Erythroblast (primary cell): ENCODE measurements around the gene SHANK3.

Experiments used
- DNase-seq, 2 experiments: peaks; one replicate each; lab custom pipeline; 2025; lab: John Stamatoyannopoulos, UW
- GATA1 ChIP-seq: IDR thresholded peaks from 2 replicates; pipeline ENCODE4 v1.6.1; 2011; ENCODE audit warnings: low read depth, mild to moderate bottlenecking, control low read depth, low read length, moderate library complexity
- POLR2A ChIP-seq: IDR thresholded peaks from 2 replicates; pipeline ENCODE4 v1.6.1; 2011; ENCODE audit warnings: mild to moderate bottlenecking, low read length

The SHANK3 gene

DNA sequence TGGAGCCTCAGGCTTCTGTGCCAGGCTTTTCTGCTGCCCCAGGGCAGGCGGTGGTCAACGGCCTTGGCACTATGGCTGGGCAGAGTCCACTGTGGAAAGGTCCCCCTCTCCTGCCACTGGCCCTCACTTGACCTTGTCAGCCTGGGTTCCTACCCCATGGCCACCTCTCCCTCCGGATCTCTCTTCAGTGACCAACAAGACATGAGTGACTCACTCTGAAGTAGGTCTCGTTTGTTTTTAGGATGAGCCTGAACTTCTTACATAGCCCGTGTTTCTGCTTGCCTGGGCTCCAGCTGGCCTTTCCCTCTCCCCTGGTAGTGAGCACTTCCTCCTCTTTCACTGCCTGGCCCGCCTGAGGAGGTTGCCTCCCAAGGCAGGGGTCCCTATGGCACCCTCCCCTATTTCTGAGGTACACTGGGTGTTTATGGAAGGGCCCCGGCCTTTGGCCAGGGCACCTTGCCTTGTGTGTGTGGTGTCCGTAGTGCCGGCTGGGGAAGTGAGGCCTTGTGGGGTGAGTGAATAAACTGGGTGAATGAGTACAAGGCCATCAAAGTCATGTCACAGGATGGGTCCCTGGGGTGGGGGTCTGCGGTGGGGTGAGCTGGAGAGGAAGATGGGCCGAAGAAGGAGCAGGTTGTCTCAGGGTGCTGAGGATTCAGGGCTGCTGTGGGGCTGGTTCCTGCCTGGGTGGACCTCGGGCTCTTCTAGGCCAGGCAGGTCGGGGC is 5.0 kb downstream of the SHANK3 start:
- no peak for DNase-seq

DNA sequence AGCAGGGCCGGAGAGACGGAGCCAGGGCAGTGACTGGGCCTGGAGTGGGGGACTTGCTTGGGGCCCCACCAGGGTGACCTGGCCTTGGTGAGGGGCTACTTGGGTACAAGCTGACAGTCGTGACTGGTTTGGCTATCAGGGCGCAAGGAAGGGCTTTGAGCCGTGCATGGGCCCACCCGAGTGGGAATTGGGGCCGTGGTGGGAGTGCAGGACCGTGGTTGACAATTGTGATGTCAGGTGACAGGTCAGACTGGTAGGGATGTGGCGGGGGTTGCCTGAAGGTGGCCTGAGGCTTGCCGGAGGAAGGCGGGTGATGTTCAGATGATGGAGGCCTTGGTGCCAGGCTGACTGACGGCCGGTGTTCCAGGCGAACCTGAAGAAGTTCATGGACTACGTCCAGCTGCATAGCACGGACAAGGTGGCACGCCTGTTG is 5.6 kb downstream of the SHANK3 start:
- TF ChIP-seq GATA1 = no peak
- no peak for TF ChIP-seq POLR2A
- DNase-seq = no peak

More for the DNA sequence above, 5.0 kb downstream of the SHANK3 start:
- TF ChIP-seq GATA1 = no peak
- no peak for TF ChIP-seq POLR2A

DNA sequence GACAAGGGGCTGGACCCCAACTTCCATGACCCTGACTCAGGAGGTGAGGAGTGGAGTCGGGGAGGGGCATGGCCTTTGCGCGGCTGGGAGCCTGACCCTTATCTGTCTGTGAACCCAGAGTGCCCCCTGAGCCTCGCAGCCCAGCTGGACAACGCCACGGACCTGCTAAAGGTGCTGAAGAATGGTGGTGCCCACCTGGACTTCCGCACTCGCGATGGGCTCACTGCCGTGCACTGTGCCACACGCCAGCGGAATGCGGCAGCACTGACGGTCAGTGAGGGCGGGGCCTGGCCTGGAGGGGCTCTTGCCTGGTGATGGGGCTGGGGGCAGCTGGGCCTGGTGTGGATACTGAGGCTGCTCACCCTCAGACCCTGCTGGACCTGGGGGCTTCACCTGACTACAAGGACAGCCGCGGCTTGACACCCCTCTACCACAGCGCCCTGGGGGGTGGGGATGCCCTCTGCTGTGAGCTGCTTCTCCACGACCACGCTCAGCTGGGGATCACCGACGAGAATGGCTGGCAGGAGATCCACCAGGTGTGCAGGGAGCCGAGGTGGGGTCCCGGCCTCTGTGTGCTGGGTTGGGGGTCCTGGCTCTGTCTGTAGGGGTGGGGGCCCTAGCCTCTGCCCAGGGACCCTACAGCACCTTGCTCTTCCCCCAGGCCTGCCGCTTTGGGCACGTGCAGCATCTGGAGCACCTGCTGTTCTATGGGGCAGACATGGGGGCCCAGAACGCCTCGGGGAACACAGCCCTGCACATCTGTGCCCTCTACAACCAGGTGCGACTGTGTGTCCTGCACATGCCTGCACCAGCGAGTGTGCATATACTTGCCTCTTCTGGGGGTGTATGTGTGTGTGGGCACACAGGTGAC is 6.3 kb downstream of the SHANK3 start:
- TF ChIP-seq POLR2A (no peak), GATA1 (no peak)
- DNase-seq = no peak

DNA sequence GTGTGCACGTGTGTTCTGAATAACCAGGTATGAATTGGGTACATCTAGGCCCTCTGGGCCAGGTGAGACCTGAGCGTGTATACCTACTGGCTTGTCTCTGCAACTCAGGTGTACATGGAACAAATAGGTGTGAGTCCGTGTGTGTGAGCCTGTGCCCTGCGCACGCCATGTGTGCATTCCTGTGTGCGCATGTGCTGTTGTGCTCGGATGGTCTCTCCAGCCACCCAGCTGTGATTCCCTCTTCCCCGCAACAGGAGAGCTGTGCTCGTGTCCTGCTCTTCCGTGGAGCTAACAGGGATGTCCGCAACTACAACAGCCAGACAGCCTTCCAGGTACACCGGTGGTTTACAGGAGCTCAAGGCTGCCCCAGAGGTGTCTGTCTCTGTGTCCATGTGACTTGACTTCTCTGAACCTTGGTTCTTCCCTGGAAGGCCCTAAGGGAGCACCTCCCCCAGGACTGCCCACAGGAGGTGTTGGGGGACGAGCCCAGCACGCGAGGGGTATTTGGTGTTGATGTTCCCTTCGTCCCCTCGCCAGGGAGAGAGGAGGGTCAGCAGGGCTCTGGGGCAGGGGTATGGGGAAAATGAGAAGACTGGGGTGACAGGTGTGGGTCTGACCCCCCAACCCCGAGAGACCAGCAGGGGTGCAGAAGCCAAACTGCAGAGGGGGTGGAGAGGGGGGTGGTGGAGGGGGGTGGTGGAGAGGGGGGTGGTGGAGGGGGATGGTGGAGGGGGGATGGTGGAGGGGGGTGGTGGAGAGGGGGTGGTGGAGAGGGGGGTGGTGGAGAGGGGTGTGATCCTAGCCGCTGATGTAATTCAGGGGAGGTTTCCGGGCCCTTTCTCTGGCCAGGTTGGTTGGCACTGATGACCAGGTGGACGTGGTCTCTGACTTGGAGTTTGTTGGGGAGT is 10.7 kb downstream of the SHANK3 start:
- TF ChIP-seq POLR2A = no peak
- no peak for TF ChIP-seq GATA1
- DNase-seq = no peak

DNA sequence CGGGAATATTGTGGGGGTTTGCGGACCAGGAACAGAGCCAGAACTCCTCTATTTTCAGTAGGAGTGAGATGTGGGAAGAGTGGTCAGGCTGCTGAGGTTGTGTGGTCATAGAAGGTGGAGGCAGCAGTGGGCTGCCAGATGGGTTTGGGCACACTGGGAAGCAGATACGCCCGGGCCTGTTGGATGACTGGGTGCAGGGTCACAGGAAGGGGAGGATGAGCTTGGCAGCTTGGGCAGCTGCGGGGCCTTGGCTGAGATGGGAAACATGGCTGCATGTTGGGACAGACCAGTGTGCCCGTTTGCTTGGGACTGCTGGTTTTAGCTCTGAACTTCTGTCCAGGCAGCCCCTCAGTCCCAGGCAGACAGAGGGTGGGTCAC is 11.4 kb downstream of the SHANK3 start:
- DNase-seq = no peak
- TF ChIP-seq POLR2A = no peak
- no peak for TF ChIP-seq GATA1

DNA sequence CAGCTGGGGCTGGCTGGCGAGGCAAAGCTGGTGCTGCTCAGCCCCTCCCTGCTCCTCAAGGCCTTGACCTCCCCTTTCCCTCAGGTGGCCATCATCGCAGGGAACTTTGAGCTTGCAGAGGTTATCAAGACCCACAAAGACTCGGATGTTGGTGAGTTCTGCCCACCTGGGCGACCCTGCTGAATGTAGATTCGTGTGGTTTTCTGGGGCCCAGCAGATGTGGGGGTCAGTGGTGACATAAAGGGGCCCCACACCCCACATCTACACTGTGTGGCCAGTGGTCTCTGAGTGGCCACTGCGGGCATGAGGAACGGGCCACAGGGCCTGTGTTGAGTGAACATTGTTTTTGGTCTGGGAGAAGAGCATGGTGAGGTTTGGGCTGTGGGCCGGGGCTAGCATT is 11.9 kb downstream of the SHANK3 start:
- TF ChIP-seq GATA1 = no peak
- TF ChIP-seq POLR2A = no peak
- no peak for DNase-seq

DNA sequence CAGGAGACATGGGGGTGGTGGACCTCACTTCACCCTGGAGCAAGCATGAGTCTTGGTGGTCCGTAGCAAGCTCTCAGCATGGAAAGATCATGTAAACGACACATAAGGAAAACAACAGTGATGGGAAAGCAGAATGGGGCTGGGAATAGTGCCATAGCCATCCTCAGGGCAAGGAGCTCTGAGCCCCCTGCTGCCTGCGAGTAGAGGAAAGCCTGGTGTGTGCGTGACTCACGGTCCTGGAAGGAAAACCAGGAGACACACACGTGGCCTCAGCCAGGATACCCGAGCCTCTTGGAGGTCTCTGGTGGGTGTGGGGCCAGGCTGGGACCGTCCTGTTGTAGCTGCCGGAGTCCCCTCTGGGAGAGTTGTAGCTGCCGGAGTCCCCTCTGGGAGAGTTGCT is 12.4 kb downstream of the SHANK3 start:
- no peak for DNase-seq

DNA sequence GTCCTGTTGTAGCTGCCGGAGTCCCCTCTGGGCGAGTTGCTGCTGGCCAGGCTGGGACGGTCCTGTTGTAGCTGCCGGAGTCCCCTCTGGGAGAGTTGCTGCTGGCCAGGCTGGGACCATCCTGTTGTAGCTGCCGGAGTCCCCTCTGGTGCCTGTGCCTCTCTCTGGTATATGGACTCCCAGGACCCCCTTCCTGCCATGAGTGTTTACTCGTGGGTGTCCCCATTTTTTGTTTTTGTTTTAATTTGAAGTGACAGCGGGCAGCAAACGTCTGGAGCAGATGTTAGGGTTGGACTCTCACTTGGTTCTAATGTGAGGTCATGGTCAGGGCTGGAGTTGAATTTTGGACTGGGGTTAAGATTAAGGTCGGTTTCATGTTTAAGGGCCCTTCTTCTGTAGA is 14.2 kb downstream of the SHANK3 start:
- DNase-seq = no peak
- no peak for TF ChIP-seq POLR2A
- TF ChIP-seq GATA1 = no peak

More for the DNA sequence above, 12.4 kb downstream of the SHANK3 start:
- TF ChIP-seq GATA1 (no peak), POLR2A (no peak)

DNA sequence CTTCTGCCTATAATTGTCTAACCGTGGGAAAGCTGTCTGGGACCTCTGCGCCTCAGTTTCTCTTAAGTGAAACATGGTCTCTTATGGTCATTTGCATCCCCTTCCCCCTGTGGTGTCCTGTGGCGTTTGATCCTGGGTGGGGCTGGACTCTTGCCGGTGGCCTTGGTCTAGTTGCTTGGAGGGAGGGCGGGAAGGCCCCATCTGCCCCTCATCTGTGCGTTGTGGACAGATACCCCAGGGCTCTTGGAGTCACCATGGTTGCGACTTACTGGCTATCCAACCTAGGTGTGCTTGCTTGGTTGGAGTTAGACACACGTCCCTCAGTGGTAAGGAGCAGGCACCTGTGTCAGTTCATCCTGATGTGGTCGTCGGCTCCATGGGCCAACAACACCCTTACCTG is 15.2 kb downstream of the SHANK3 start:
- no peak for TF ChIP-seq GATA1
- TF ChIP-seq POLR2A = no peak
- no peak for DNase-seq

DNA sequence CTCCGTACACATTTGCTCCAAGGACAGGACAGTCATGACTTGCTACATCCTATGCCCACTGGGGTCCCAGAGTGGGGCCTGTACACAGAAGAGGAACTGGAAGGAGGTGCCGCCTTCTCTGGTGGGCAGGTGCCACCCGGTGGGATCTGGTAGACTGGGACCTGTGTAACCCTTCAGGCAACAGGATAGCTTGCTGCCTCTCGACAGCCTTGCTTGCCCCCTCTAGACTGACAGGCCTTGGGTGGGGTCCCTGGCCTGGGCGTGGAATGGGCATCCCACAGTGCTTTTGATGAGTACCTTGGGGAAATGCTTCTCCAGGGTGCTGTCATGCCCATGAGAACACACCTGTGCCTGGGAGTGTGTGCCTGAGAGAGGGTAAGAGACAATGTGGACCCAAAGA is 15.8 kb downstream of the SHANK3 start:
- TF ChIP-seq GATA1 (no peak), POLR2A (no peak)
- no peak for DNase-seq

DNA sequence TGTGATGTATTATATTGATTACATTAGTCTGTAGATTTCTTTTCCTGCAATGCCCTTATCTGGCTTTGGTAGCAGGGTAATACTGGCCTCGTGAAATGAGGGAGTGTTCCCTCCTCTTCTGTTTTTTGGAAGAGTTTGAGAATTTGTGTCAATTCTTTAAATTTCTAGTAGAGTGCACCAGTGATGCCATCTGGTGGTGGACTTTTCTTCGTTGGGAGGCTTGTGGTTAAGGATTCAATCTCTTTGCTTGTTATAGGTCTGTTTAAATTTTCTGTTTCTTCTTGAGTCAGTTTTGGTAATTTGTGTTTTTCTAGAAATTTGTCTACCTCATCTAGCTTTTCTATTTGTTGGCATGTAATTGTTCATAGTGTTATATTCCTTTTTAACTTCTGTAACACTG is 18.9 kb downstream of the SHANK3 start:
- no peak for TF ChIP-seq GATA1
- no peak for TF ChIP-seq POLR2A
- peak; percentile 20 to 54 for DNase-seq

DNA sequence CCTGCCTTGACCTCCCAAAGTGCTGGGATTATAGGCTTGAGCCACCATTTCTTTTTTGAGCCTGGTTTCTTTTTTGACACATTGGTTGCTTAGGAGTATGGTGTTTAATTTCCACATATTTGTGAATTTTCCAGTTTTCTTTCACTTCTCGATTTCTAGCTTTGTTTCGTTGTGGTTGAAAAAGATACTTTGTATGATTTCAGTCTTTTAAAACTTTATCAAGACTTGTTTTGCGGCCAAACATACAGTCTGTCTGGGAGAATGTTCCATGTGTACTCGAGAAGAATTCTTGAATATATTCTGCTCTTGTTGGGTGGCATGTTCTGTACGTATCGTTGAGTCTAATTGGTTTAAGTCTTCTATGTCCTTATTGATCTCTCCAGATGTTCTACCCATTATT is 20.8 kb downstream of the SHANK3 start:
- no peak for DNase-seq

DNA sequence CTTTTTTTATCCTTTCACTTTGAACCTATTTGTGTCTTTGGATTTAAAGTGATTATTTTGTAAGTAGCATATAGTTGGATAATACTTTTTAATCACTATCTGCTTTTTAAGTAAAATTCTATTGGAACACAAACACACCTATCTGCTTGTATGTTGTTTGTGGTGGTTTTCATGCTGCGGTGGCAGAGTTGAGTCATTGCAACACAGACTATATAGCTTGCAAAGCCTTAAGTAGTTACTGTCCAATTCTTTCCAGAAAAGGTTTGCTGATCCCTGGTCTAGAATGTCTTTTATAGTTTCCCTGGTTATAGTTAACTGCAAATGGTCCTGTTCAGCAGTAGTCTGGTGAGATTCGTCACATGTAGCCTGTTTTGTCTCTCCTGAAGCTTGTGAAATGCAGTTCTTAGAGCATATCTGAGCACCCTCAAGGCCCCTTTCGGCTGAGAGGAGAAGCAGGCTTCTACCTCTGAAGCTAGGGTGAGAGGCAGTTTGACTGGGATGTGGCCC is 21.5 kb downstream of the SHANK3 start:
- no peak for DNase-seq
- no peak for TF ChIP-seq GATA1

More for the DNA sequence above, 20.8 kb downstream of the SHANK3 start:
- TF ChIP-seq GATA1 (no peak), POLR2A (no peak)
